HTR-8/SVneo (cell line): ENCODE measurements around the gene DYNC2I2.

Source experiments
- DNase-seq: peaks from one replicate; pipeline ENCODE4 v3.0.0; 2011; ENCODE audit warnings: low spot score, mixed read lengths; ENCODE audit not compliant: insufficient read length
- FAIRE-seq: peaks from 2 replicates; lab custom pipeline; 2011; peaks lifted over from hg19 to GRCh38; lab: Jason Lieb, UNC

The DYNC2I2 gene

GRCh38 chr9:128636556-128637530 lies 19.8 kb downstream of the DYNC2I2 start:
- FAIRE-seq (no peak), DNase-seq (no peak)

GRCh38 chr9:128636024-128636390 lies 20.6 kb downstream of the DYNC2I2 start:
- FAIRE-seq: no peak
- peak; percentile 44 for DNase-seq

- FAIRE-seq: peak; percentile 79
- peak; percentile 95 for DNase-seq
These were observed 21.2 kb downstream of the DYNC2I2 start for GRCh38 chr9:128635266-128636023.

GRCh38 chr9:128634651-128635262 lies 21.9 kb downstream of the DYNC2I2 start:
- FAIRE-seq (no peak), DNase-seq (no peak)

- no peak for DNase-seq
- no peak for FAIRE-seq
These were observed 22.5 kb downstream of the DYNC2I2 start for GRCh38 chr9:128634111-128634510.

GRCh38 chr9:128633601-128634000 lies 23.0 kb downstream of the DYNC2I2 start:
- no peak for FAIRE-seq
- DNase-seq: no peak

- DNase-seq (no peak), FAIRE-seq (no peak)
These were observed 23.6 kb downstream of the DYNC2I2 start for GRCh38 chr9:128633057-128633456.

- DNase-seq: no peak
- FAIRE-seq: no peak
These were observed 24.2 kb downstream of the DYNC2I2 start for GRCh38 chr9:128632486-128632885.

- no peak for DNase-seq
- no peak for FAIRE-seq
These were observed 24.6 kb downstream of the DYNC2I2 start for GRCh38 chr9:128632066-128632465.

GRCh38 chr9:128631636-128632035 lies 25.0 kb downstream of the DYNC2I2 start:
- FAIRE-seq: no peak
- DNase-seq: no peak

- no peak for FAIRE-seq
- DNase-seq: no peak
These were observed 26.6 kb downstream of the DYNC2I2 start for GRCh38 chr9:128629852-128630545.

GRCh38 chr9:128629136-128629535 lies 27.5 kb downstream of the DYNC2I2 start:
- DNase-seq (no peak), FAIRE-seq (no peak)

- no peak for DNase-seq
- FAIRE-seq: no peak
These were observed 28.1 kb downstream of the DYNC2I2 start for GRCh38 chr9:128628471-128629048.

- no peak for FAIRE-seq
These were observed 28.7 kb downstream of the DYNC2I2 start for GRCh38 chr9:128627906-128628305.

GRCh38 chr9:128627127-128627715 lies 29.4 kb downstream of the DYNC2I2 start:
- no peak for DNase-seq
- FAIRE-seq: no peak

More at GRCh38 chr9:128627906-128628305, 28.7 kb downstream of the DYNC2I2 start:
- DNase-seq: no peak

GRCh38 chr9:128626181-128626580 lies 30.5 kb downstream of the DYNC2I2 start:
- DNase-seq: no peak
- FAIRE-seq: no peak

- FAIRE-seq: no peak
These were observed 31.1 kb downstream of the DYNC2I2 start for GRCh38 chr9:128625391-128626146.

GRCh38 chr9:128624566-128624965 lies 32.1 kb downstream of the DYNC2I2 start:
- FAIRE-seq: no peak
- DNase-seq: no peak

More at GRCh38 chr9:128625391-128626146, 31.1 kb downstream of the DYNC2I2 start:
- no peak for DNase-seq
